Measurements from ENCODE around the gene TTLL8. TPM values are rescaled to one million over a fixed set of nuclear protein-coding genes. Genes with fewer than 3 reads are reported as not detected.

The TTLL8 gene
- polyA plus RNA-seq, 1 donor from 2014 or later: not detected

DNA sequence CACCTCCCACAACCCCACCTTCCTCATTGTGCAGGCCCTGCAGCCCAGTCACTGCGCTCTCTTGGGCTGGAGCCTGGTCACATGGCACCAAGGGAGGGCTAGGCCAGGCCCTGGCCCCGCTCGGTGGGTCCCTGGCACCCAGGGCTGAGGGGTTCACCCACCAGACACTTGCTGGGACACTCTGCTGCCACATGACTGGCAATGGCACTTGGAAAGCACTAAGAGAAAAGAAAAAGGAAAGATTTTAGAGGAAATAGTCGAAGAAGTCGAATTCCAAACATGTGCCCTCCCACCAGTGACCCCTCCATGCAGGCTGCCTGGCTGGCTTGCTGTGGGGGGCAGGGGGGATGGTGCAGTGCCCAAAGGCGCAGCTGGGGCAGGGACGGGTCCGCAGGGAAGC, 12.3 kb upstream of the TTLL8 start:
- TF ChIP-seq, protein P1, sequence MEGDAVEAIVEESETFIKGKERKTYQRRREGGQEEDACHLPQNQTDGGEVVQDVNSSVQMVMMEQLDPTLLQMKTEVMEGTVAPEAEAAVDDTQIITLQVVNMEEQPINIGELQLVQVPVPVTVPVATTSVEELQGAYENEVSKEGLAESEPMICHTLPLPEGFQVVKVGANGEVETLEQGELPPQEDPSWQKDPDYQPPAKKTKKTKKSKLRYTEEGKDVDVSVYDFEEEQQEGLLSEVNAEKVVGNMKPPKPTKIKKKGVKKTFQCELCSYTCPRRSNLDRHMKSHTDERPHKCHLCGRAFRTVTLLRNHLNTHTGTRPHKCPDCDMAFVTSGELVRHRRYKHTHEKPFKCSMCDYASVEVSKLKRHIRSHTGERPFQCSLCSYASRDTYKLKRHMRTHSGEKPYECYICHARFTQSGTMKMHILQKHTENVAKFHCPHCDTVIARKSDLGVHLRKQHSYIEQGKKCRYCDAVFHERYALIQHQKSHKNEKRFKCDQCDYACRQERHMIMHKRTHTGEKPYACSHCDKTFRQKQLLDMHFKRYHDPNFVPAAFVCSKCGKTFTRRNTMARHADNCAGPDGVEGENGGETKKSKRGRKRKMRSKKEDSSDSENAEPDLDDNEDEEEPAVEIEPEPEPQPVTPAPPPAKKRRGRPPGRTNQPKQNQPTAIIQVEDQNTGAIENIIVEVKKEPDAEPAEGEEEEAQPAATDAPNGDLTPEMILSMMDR (IDR thresholded peaks at IDR 0.05; ENCODE audit: poor library complexity, severe bottlenecking): no peak
- TF ChIP-seq EZH2 (IDR thresholded peaks at IDR 0.05; ENCODE audit: borderline replicate concordance, insufficient read depth, low read length, poor library complexity, severe bottlenecking) (no peak), EP300 (conservative IDR thresholded peaks at IDR 0.05; ENCODE audit: poor library complexity, severe bottlenecking) (no peak), MXI1 (conservative IDR thresholded peaks at IDR 0.05; ENCODE audit: poor library complexity, severe bottlenecking) (no peak), RAD21 (conservative IDR thresholded peaks at IDR 0.05) (no peak), TAF1 (IDR thresholded peaks at IDR 0.05; ENCODE audit: low read depth) (no peak), SMC3 (conservative IDR thresholded peaks at IDR 0.05; ENCODE audit: poor library complexity) (no peak), POLR2AphosphoS5 (IDR thresholded peaks at IDR 0.05) (no peak)
- TF ChIP-seq, protein P2, sequence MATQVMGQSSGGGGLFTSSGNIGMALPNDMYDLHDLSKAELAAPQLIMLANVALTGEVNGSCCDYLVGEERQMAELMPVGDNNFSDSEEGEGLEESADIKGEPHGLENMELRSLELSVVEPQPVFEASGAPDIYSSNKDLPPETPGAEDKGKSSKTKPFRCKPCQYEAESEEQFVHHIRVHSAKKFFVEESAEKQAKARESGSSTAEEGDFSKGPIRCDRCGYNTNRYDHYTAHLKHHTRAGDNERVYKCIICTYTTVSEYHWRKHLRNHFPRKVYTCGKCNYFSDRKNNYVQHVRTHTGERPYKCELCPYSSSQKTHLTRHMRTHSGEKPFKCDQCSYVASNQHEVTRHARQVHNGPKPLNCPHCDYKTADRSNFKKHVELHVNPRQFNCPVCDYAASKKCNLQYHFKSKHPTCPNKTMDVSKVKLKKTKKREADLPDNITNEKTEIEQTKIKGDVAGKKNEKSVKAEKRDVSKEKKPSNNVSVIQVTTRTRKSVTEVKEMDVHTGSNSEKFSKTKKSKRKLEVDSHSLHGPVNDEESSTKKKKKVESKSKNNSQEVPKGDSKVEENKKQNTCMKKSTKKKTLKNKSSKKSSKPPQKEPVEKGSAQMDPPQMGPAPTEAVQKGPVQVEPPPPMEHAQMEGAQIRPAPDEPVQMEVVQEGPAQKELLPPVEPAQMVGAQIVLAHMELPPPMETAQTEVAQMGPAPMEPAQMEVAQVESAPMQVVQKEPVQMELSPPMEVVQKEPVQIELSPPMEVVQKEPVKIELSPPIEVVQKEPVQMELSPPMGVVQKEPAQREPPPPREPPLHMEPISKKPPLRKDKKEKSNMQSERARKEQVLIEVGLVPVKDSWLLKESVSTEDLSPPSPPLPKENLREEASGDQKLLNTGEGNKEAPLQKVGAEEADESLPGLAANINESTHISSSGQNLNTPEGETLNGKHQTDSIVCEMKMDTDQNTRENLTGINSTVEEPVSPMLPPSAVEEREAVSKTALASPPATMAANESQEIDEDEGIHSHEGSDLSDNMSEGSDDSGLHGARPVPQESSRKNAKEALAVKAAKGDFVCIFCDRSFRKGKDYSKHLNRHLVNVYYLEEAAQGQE (IDR thresholded peaks at IDR 0.05; ENCODE audit: borderline replicate concordance): no peak
- no peak overlapping the region for H3K4me2 ChIP-seq (ENCODE audit: low read length)
- no peaks in the 10 kb centered on the region for H3K27me3 ChIP-seq (ENCODE audit: insufficient read depth, low read depth, low read length)
- H3K4me3 ChIP-seq (ENCODE audit: low read length): no peak overlapping the region
- H3F3A ChIP-seq (ENCODE audit: insufficient read depth, low read length, poor library complexity, severe bottlenecking): no peaks in the 10 kb centered on the region
- H2AFZ ChIP-seq (ENCODE audit: low read depth, low read length): no peak overlapping the region
- no peaks in the 10 kb centered on the region for H3K9me2 ChIP-seq (ENCODE audit: insufficient read depth, low read length)
- H3K79me2 ChIP-seq (replicated peaks; ENCODE audit: insufficient read depth, low read length): no peaks in the 10 kb centered on the region
- no peaks in the 10 kb centered on the region for H3K36me3 ChIP-seq (ENCODE audit: insufficient read depth, low read length)
- H3K9ac ChIP-seq (ENCODE audit: low read length): no peak overlapping the region
- H3K9me3 ChIP-seq (ENCODE audit: low read length): no peaks in the 10 kb centered on the region
- H3K27ac ChIP-seq (ENCODE audit: low read length): no peak overlapping the region
- H4K20me1 ChIP-seq (ENCODE audit: insufficient read depth): no peaks in the 10 kb centered on the region

DNA sequence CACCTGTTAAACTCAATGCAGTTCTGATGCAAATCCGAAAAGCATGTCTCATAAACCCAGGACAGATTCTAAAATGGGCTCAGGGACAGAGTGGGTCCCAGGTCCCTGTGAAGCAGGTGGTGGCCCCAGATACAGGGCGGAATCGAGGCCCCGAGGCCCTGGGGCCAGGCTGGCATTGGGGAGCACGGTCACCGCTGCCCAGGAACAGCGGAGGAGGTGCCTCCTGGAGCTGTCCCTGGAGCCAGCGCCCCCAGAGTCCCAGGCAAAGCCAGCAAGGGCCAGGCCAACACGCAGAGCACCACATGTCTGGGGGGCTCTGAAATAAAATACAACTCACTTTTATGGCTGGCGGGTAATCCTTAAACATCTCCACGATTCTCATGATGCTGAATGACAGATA, 10.0 kb upstream of the TTLL8 start:
- H3K9me2 ChIP-seq (ENCODE audit: insufficient read depth, low read length): no peaks in the 10 kb centered on the region
- H3K9me3 ChIP-seq (ENCODE audit: low read length): no peaks in the 10 kb centered on the region
- no peak overlapping the region for H3K9ac ChIP-seq (ENCODE audit: low read length)
- no peaks in the 10 kb centered on the region for H3K79me2 ChIP-seq (replicated peaks; ENCODE audit: insufficient read depth, low read length)
- no peaks in the 10 kb centered on the region for H3F3A ChIP-seq (ENCODE audit: insufficient read depth, low read length, poor library complexity, severe bottlenecking)
- no peak overlapping the region for H3K27ac ChIP-seq (ENCODE audit: low read length)
- TF ChIP-seq SMC3 (conservative IDR thresholded peaks at IDR 0.05; ENCODE audit: poor library complexity) (no peak), EP300 (conservative IDR thresholded peaks at IDR 0.05; ENCODE audit: poor library complexity, severe bottlenecking) (no peak), MXI1 (conservative IDR thresholded peaks at IDR 0.05; ENCODE audit: poor library complexity, severe bottlenecking) (no peak), POLR2AphosphoS5 (IDR thresholded peaks at IDR 0.05) (no peak), EZH2 (IDR thresholded peaks at IDR 0.05; ENCODE audit: borderline replicate concordance, insufficient read depth, low read length, poor library complexity, severe bottlenecking) (no peak), TAF1 (IDR thresholded peaks at IDR 0.05; ENCODE audit: low read depth) (no peak), RAD21 (conservative IDR thresholded peaks at IDR 0.05) (no peak)
- TF ChIP-seq, protein P1 (IDR thresholded peaks at IDR 0.05; ENCODE audit: poor library complexity, severe bottlenecking): no peak
- TF ChIP-seq, protein P2 (IDR thresholded peaks at IDR 0.05; ENCODE audit: borderline replicate concordance): no peak
- H2AFZ ChIP-seq (ENCODE audit: low read depth, low read length): no peak overlapping the region
- H3K27me3 ChIP-seq (ENCODE audit: insufficient read depth, low read depth, low read length): no peaks in the 10 kb centered on the region
- H3K36me3 ChIP-seq (ENCODE audit: insufficient read depth, low read length): no peaks in the 10 kb centered on the region
- H4K20me1 ChIP-seq (ENCODE audit: insufficient read depth): no peaks in the 10 kb centered on the region
- no peak overlapping the region for H3K4me3 ChIP-seq (ENCODE audit: low read length)
- H3K4me2 ChIP-seq (ENCODE audit: low read length): no peak overlapping the region
